Heart left ventricle (tissue), 16 donors: Measurements from ENCODE around the gene ABHD17A. TPM values are rescaled to one million over a fixed set of nuclear protein-coding genes. Genes with fewer than 3 reads are reported as not detected.
A peak's percentile ranks its signal among the peaks of the same experiment; 100 is the strongest.

ENCODE experiments used
- ATAC-seq, 4 donors: fragments of 200-7000 bp; cut with Tn5 transposase; one replicate each; pipeline ENCODE4 v1.9.1; 2020 to 2022; ENCODE audit warnings: moderate library complexity in 4 of 4, mild to moderate bottlenecking in 3 of 4, moderate number of reproducible peaks in 1 of 4
- DNase-seq, 5 donors: peaks; one replicate each; pipeline ENCODE4 v3.0.0-alpha.2; 2020
- H3K27ac ChIP-seq, 12 donors: fragments of 200-600 bp; sonication (generic) in 4 of 12; one replicate each; pipeline versions ENCODE4 v1.5.0 to v1.8.0; 2016 to 2022; ENCODE audit warnings: mild to moderate bottlenecking in 2 of 12
- H3K27me3 ChIP-seq, 9 donors: fragments of 200-600 bp; sonication (generic) in 2 of 9; one replicate each; pipeline versions ENCODE4 v1.5.1 to v1.8.0; 2016 to 2022; ENCODE audit warnings: mild to moderate bottlenecking in 3 of 9
- H3K36me3 ChIP-seq, 9 donors: fragments of 200-600 bp; sonication (generic) in 2 of 9; one replicate each; pipeline versions ENCODE4 v1.5.0 to v1.8.0; 2018 to 2022; ENCODE audit warnings: mild to moderate bottlenecking in 2 of 9
- H3K4me1 ChIP-seq, 12 donors: fragments of 200-600 bp; sonication (generic) in 4 of 12; one replicate each; pipeline versions ENCODE4 v1.5.0 to v1.8.0; 2016 to 2022; ENCODE audit warnings: mild to moderate bottlenecking in 3 of 12
- H3K4me3 ChIP-seq, 12 donors: fragments of 200-600 bp; sonication (generic) in 4 of 12; one replicate each; pipeline versions ENCODE4 v1.5.0 to v1.8.0; 2017 to 2022; ENCODE audit warnings: mild to moderate bottlenecking in 9 of 12, moderate library complexity in 4 of 12
- H3K9me3 ChIP-seq, 12 donors: fragments of 200-600 bp; sonication (generic) in 4 of 12; one replicate each; pipeline versions ENCODE4 v1.5.0 to v1.8.0; 2016 to 2022; ENCODE audit warnings: mild to moderate bottlenecking in 1 of 12
- CTCF ChIP-seq, 12 donors: fragments of 200-600 bp; sonication (generic) in 4 of 12; IDR thresholded peaks; one replicate each; pipeline versions ENCODE4 v1.5.0 to v1.8.0; 2018 to 2022; ENCODE audit warnings: antibody characterized with exemption in 12 of 12, mild to moderate bottlenecking in 5 of 12
- POLR2A ChIP-seq, 2 donors: fragments of 450-650 bp; IDR thresholded peaks; one replicate each; pipeline ENCODE4 v1.6.1; 2017; ENCODE audit warnings: antibody characterized with exemption in 2 of 2, mild to moderate bottlenecking in 2 of 2, moderate library complexity in 2 of 2
- WGBS, 4 donors: extraction: QIAGEN DNeasy Blood & Tissue Kit in 2 of 4; methylation state at CpG; one replicate each; pipeline versions ENCODE4 v1.1.5 to v1.1.7; 2013 to 2018; 5-methylcytosine and 5-hydroxymethylcytosine counted together
- intact Hi-C, 10 donors: fragments of 100-400 bp; cut with DNase I; formaldehyde crosslinking; loops; one replicate each; pipeline versions ENCODE4 v1.11.1 to v1.14.2; 2022
- polyA plus RNA-seq, 2 donors: library from polyadenylated mRNA; stranded (reverse); fragments of 200-250 nt; gene quantifications; one replicate each; pipeline ENCODE4 v1.2.3, GENCODE V29; 2013
- total RNA-seq, 9 donors: library from RNA; depleted of rRNA in 2 of 9; stranded (reverse); fragments of >200 nt in 2 of 9; fragmentation: NEBNext Ultra II Directional in 3 of 9; extraction: Animal tissue kit (Norgen Biotek cat#: 25700) in 3 of 9; gene quantifications; one replicate each; pipeline versions ENCODE4 v1.1.0 to v1.2.4, GENCODE V29; 2016 to 2023
- donor health status: ischemic (EF 13 %, LVEDD 7.1; RV severe dilation, severe dysfunction).
- donor health status: healthy with polysubstance abuse.
- donor health status: DM: no; HTN: yes; CAD: no.
- donor health status: DM: no; HTN: no; CAD: no.
- donor health status: ischemic (EF 25% LVEDD 6.9; RV normal size, moderate dysfunction).
- donor health status: ischemic (EF 25% LVEDD 5.7; RV mildly dilated, moderate dysfunction).
- donor health status: healthy.
- donor health status: DM: yes; HTN: yes; CAD: no.
- donor health status: ischemic (EF 35%, LVEDD 5.7; RV mildly dilated, moderate dysfunction).
- donor health status: nonischemic (EF 11% LVEDD 7.7; RV severe dilation, severe dysfunction).
- donor health status: DM: yes; HTN: yes; CAD: no.
- donor health status: PGD.
- donor health status: ischemic (EF 29% LVEDD 5.4; RV normal size, mild dysfunction).
- donor health status: nonischemic (EF 23%, LVEDD 6.1; RV moderate dilation, normal function).

The ABHD17A gene
- total and polyA plus RNA-seq, 11 donors = 48.5 to 121 (median 59.2) TPM

- Histone ChIP-seq H3K4me1 (peaks cover 0 to 43% (median 31%) of the 10 kb centered on the region in 12 donors), H3K9me3 (no peaks in the 10 kb centered on the region), H3K27me3 (no peaks in the 10 kb centered on the region), H3K4me3 (peak overlapping the region; percentile 59 to 90 (median 72)), H3K36me3 (no peaks in the 10 kb centered on the region), H3K27ac (peak overlapping the region; percentile 66 to 98 (median 90))
- DNase-seq (peak; percentile 77 to 88 (median 82)), ATAC-seq (peak; percentile 40 to 71 (median 62))
- no peak for TF ChIP-seq POLR2A (IDR thresholded peaks at IDR 0.05)
- peak; percentile 79 to 93 (median 85) for TF ChIP-seq CTCF (IDR thresholded peaks at IDR 0.05)
- intact Hi-C loops = loop anchor here in 2 of 10 donors (2.0 to 10.0 kb wide), 2 partner anchors 64 to 200 kb away; no protein-coding TSS in a partner anchor
- WGBS, 4 donors = 8 to 26% (median 9%) methylated on average over 7 to 52 of the region's 52 CpGs
These were observed 20.7 kb downstream of the ABHD17A start for GRCh38 chr19:1864480-1865171.

GRCh38 chr19:1863638-1864479 is 21.4 kb downstream of the ABHD17A start:
- no peaks in the 10 kb centered on the region for H3K9me3 ChIP-seq
- TF ChIP-seq POLR2A (IDR thresholded peaks at IDR 0.05) (peak in 1 of 2 donors; percentile 39), CTCF (IDR thresholded peaks at IDR 0.05) (no peak)
- peak; percentile 93 to 96 (median 93) for DNase-seq
- WGBS, 4 donors = 0 to 1% (median 0%) methylated on average over 14 to 115 of the region's 115 CpGs
- no peaks in the 10 kb centered on the region for H3K36me3 ChIP-seq
- intact Hi-C loops = loop anchor here in 2 of 10 donors (2.0 to 10.0 kb wide), 2 partner anchors 65 to 201 kb away; no protein-coding TSS in a partner anchor
- peak overlapping the region; percentile 59 to 99 (median 76) for H3K4me3 ChIP-seq
- peak; percentile 66 to 83 (median 82) for ATAC-seq
- H3K27me3 ChIP-seq = no peaks in the 10 kb centered on the region
- peak overlapping the region; percentile 66 to 98 (median 90) for H3K27ac ChIP-seq
- H3K4me1 ChIP-seq = peaks cover 0 to 50% (median 36%) of the 10 kb centered on the region in 12 donors

- Histone ChIP-seq H3K27ac (peak within 1 kb of the TSS; percentile 66 to 98 (median 90)), H3K9me3 (no peaks in the 10 kb centered on the region), H3K4me1 (peaks cover 0 to 56% (median 36%) of the 10 kb centered on the region in 12 donors), H3K4me3 (peak within 1 kb of the TSS; percentile 59 to 99 (median 82)), H3K36me3 (no peaks in the 10 kb centered on the region), H3K27me3 (no peaks in the 10 kb centered on the region)
- ATAC-seq (no peak), DNase-seq (no peak)
- 0 to 1% (median 1%) methylated on average over 20 to 60 of the region's 63 CpGs for WGBS, 4 donors
- intact Hi-C loops = loop anchor here in 1 of 10 donors (10.0 kb wide), 1 partner anchor 202 kb away; no protein-coding TSS in a partner anchor
- TF ChIP-seq POLR2A (IDR thresholded peaks at IDR 0.05) = no peak
- TF ChIP-seq CTCF (IDR thresholded peaks at IDR 0.05) = no peak
These were observed 22.0 kb downstream of the ABHD17A start, which contains the start of gene KLF16 for GRCh38 chr19:1863328-1863637. TSS of gene KLF16 (minus strand) at chr19:1863579. CDS start at chr19:1863497, 82 bp downstream.
